GM21447 (cell line): ENCODE data around the gene SH3BGRL3.
A peak's percentile ranks its signal among the peaks of the same experiment; 100 is the strongest.
"Not testable (repeated sequence)": the region's sequence is repeated elsewhere in the genome, so short reads cannot be mapped to it uniquely, and the experiment has no call there.

Experiments used
- ATAC-seq: cut with Tn5 transposase; IDR thresholded peaks from one replicate; pipeline ENCODE4 v1.9.1; 2021; ENCODE audit not compliant: unreplicated experiment

The SH3BGRL3 gene

DNA sequence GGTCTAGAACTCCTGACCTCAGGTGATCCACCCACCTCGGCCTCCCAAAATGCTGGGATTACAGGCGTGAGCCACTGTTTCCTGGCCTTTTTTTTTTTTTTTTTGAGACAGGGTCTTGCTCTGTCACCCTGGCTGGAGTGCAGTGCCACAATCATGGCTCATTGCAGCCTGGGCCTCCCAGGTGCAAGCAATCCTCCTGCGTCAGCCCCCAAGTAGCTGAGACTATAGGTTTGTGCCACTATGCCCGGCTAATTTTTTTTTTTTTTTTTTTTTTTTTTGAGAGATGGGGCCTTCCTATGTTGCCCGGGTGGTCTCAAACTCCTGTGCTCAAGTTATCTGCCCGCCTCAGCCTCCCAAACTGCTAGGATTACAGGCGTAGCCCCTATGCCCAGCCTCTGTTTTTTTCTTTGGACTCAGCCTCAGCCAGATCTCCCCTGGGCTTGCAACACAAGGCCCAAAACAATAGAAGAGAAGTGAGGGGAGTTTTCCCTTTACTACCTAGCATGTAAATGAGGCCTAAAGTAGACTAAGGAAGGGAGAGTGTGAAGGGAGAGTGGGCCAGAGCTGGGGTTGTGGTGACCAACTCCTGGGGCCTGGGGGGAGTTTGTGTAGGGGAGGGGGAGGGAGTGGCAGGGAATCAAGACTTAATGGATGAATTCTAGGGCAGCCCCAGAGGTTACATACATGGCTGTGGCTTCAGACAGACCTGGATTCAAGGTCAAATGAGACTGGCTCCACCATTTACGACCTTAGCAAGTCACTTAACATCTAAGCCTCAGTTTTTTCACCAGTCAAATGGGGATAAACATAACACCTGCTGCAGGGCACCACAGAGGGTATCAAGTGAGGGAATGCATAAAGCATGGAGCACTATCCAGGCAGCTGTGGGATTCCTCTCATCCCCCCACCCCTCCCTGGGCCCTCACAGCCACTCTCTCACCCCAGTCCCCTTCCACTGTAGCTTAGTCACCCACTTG, 36.3 kb downstream of the SH3BGRL3 start:
- ATAC-seq, result no peak

- ATAC-seq, result no peak
These were observed 37.3 kb downstream of the SH3BGRL3 start for GRCh38 chr1:26317146-26317545.

DNA sequence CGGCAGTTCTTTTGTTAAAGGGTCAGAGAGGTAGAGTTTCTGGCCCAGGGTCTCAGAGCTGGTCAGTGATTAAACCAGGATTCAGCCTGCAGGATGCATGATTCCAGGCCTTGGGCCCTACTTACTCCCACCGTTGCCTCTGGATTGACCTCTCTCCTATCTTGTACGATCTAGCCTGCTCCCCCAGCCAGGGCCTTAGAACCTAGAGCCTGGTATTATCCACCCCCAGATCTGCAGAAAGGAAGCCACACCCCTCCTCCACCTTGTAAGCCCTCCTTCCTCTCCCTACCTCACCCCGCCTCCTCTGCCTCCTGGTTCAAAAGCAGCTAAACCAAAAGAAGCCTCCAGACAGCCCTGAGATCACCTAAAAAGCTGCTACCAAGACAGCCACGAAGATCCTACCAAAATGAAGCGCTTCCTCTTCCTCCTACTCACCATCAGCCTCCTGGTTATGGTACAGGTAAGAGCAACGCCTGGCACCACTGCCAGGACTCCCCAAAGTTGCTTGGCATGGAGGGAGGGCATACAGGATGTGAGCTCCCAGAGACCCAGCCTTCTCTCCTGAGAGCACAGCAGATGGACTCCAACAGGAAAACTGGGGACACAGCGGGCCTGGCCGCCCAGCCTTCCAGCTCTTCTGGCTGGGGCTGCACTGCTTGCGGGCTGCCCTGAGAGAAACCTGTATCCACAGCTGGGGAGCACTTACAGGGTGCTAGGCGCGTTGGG, 37.9 kb downstream of the SH3BGRL3 start, which contains the start of gene CD52:
Gene CD52, plus strand, starts transcription at position 347 of the 726 bp plus-strand sequence. Its CDS starts 60 bp downstream, at position 407.
- ATAC-seq, result peak; percentile 39

- peak; percentile 26 for ATAC-seq
These were observed 38.6 kb downstream of the SH3BGRL3 start for GRCh38 chr1:26318338-26319064.

- ATAC-seq, result no peak
These were observed 41.0 kb downstream of the SH3BGRL3 start for GRCh38 chr1:26320896-26321295.

DNA sequence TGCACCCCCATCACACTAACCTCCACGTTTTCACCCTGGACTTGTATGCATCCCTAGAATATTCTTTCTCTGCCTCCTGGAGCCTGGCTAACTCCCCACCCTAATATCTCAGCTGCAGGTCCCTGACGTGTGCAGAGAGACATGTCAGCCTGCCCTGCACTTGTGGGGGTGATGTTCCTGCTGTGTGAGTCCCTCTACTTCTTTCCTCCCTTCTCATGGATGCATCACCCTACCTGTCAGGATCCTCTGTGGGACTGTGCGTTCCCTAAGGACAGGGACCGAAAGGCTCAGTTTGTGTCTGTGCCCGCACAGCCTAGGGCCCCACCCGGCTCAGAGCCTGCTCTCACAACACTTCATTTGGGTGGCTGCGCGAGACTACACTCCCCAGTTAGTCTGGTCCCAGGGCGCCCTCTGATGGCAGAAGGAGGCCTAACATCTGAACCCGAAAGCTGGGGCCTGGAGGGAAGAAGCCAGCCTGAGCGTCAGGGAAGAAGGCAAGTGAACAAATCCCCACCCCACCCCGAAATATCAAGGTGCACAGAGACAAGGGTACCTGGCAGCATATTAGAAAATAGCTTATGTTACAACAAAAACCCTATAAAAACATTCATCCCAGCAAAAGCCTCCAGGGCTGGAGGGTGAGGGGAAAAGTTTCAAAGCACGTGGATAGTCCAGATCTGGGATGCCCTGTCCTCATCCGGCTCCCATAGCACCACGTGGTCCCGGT, 41.6 kb downstream of the SH3BGRL3 start:
- peak; percentile 36 for ATAC-seq

DNA sequence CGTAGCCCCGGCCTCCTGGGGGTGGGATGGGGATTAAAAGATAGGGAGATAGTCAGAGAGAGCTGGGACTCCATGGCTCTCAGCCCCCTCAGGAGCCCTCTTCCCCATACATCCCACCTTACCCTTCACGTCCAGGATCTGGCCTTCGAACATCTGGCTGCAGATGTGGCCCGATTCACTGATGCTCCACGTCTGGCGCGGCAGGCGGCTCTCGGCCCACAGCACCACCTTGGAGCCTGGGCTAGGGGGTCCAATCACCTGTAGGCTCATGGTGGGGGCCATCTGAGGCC, 42.1 kb downstream of the SH3BGRL3 start:
- no peak for ATAC-seq

DNA sequence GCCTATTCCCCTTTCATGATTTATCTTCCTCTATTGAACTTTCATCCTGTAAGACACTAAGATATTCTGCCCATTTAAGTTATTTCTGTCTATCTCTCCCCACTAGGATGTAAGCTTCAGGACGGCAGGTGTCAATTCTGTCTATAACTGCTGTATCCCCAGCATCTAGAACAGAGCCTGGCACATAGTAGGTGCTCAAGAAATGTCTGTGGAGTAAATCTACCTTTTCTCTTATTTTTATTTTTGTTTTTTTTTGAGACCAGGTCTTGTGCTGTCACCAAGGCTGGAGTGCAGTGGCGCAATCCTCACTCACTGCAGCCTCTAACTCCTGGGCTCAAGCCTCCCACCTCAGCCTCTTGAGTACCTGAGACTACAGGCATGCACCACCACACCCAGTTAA, 43.5 kb downstream of the SH3BGRL3 start:
- no peak for ATAC-seq

DNA sequence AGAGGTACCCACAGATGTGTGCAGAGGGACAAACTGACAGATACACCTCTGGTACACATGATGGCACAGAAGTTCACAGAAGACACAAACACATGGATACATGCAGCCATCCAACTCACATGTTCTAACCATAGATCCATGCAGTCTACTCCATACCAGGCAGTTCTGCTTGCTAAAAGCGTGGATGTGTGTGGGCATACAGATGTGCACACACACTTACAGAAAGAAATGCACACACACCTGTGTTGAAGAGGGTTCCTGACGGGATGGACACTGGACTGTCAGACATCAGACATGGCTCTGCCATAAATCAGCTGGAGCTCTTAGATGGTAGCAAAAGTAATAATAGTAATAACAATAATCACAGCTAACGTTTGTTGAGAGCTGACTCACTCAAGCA, 44.7 kb downstream of the SH3BGRL3 start:
- ATAC-seq, result no peak

DNA sequence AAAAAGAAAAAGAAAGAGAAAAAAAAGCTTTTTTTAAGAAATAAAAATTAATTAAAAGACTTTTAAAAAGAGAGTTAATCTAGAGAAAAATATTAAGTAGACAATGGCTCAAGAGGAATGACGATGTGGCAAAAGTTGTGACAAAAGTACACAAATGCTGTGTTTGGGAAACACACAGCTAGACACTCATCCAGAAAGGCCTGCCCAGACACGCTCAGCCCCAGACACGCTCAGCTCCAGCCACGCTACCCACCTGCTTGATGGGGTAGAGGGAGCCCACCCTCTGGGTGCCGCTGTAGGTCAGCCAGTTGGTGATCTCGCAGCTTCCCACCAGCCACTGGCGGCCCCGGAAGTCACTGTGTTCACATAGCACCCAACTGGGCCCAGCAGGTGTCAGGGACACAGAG, 48.1 kb downstream of the SH3BGRL3 start:
- ATAC-seq, result no peak

GRCh38 chr1:26328597-26328996, 48.7 kb downstream of the SH3BGRL3 start:
- no peak for ATAC-seq

DNA sequence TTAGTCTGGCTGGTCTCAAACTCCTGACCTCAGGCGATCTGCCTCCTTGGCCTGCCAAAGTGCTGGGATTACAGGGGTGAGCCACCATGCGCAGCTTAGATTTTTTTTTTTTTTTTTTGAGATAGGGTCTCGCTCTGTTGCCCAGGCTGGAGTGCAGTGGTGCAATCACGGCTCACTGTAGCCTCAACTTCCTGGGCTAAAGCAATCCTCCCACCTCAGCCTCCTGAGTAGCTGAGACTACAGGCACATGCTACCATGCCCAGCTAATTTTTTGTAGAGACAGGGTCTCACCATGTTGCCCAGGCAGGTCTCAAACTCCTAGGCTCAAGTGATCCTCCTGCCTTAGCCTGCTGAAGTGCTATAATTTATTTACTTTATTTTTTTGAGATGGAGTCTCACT, 49.5 kb downstream of the SH3BGRL3 start:
- not testable (repeated sequence) for ATAC-seq

GRCh38 chr1:26330276-26330675, 50.4 kb downstream of the SH3BGRL3 start:
- ATAC-seq, result no peak
